DND-41 (cell line): ENCODE measurements around the gene PHYH.

Experiments
- ATAC-seq: fragments of 200-7000 bp; cut with Tn5 transposase; 3 replicates; pipeline ENCODE4 v1.9.1; 2021; ENCODE audit warnings: low read depth; ENCODE audit not compliant: insufficient read depth
- DNase-seq: peaks from one replicate; pipeline ENCODE4 v3.0.0-alpha.2; 2020
- H2AFZ ChIP-seq: 2 replicates; pipeline ENCODE4 v1.6.0; 2012; ENCODE audit warnings: low read depth, low read length
- H3K27ac ChIP-seq: 2 replicates; pipeline ENCODE4 v1.5.1; 2012; ENCODE audit warnings: low read length, inconsistent platforms
- H3K27me3 ChIP-seq: fragments of 200-600 bp; sonication (generic); 2 replicates; pipeline ENCODE4 v1.6.0; 2012; ENCODE audit warnings: low read length, mild to moderate bottlenecking, inconsistent platforms; ENCODE audit not compliant: insufficient read depth, poor library complexity
- H3K36me3 ChIP-seq: 2 replicates; pipeline ENCODE4 v1.5.1; 2012; ENCODE audit warnings: low read length, inconsistent platforms; ENCODE audit not compliant: insufficient read depth
- H3K4me1 ChIP-seq: 2 replicates; pipeline ENCODE4 v1.5.1; 2012; ENCODE audit warnings: mild to moderate bottlenecking, low read length; ENCODE audit not compliant: insufficient read depth
- H3K4me2 ChIP-seq: 2 replicates; pipeline ENCODE4 v1.6.0; 2012; ENCODE audit warnings: mild to moderate bottlenecking, moderate library complexity, low read length, inconsistent platforms; ENCODE audit not compliant: insufficient read depth
- H3K4me3 ChIP-seq, 2 experiments: fragments of 200-600 bp in 1 of 2; shearing (Covaris generic) in 1 of 2; 2 replicates each; pipeline ENCODE4 v1.5.1; 2012 to 2016; ENCODE audit warnings: inconsistent platforms in 2 of 2, low read length in 2 of 2, mild to moderate bottlenecking in 2 of 2, low read depth in 1 of 2, moderate library complexity in 1 of 2
- H3K79me2 ChIP-seq: 2 replicates; pipeline ENCODE4 v1.6.0; 2012; ENCODE audit warnings: low read length, inconsistent platforms; ENCODE audit not compliant: insufficient read depth
- H3K9ac ChIP-seq: 2 replicates; pipeline ENCODE4 v1.6.0; 2012; ENCODE audit warnings: low read depth, mild to moderate bottlenecking, inconsistent platforms, low read length, moderate library complexity
- H3K9me3 ChIP-seq: 2 replicates; pipeline ENCODE4 v1.5.1; 2012; ENCODE audit warnings: low read length, moderate library complexity, mild to moderate bottlenecking, inconsistent platforms; ENCODE audit not compliant: insufficient read depth, severe bottlenecking
- H4K20me1 ChIP-seq: 2 replicates; pipeline ENCODE4 v1.6.0; 2012; ENCODE audit warnings: low read length; ENCODE audit not compliant: insufficient read depth
- EZH2 ChIP-seq: IDR thresholded peaks from 3 replicates; pipeline ENCODE4 v1.6.1; 2012; ENCODE audit warnings: borderline replicate concordance, low read depth, mild to moderate bottlenecking, moderate library complexity, low read length, inconsistent platforms; ENCODE audit not compliant: severe bottlenecking
- TF ChIP-seq, protein P1 (sequence below): IDR thresholded peaks from 2 replicates; pipeline ENCODE4 v1.5.1; 2012; ENCODE audit warnings: borderline replicate concordance, low read length, moderate library complexity, mild to moderate bottlenecking; ENCODE audit not compliant: poor library complexity, severe bottlenecking; ENCODE audit errors: extremely low read depth

PHYH gene

DNA sequence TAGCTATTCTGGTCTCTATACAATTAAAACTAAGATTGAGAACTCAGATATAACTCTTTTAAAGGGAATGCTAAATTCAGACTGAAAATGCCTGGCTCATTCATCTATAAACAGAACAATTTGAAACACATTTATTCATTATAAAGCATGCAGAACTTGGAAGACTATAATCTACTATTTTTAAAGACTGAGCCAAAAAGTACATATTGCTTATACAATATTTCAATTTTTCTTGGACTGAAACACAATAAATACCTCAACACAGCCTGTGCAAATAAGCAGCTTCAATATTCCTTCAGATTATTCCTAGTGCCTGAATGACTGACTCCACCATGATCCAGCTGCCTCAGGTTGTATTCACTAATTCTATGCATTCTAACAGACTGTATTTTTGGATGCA lies 15.5 kb upstream of the PHYH start:
- Histone ChIP-seq H4K20me1 (no peaks in the 10 kb centered on the region), H2AFZ (no peak overlapping the region), H3K9me3 (no peaks in the 10 kb centered on the region), H3K4me3 (no peak overlapping the region), H3K27ac (no peak overlapping the region), H3K9ac (no peak overlapping the region), H3K4me2 (no peak overlapping the region), H3K79me2 (no peaks in the 10 kb centered on the region), H3K4me1 (no peaks in the 10 kb centered on the region), H3K27me3 (no peaks in the 10 kb centered on the region), H3K36me3 (peaks cover 20% of the 10 kb centered on the region)
- no peak for ATAC-seq
- no peak for DNase-seq
- TF ChIP-seq, protein P1, sequence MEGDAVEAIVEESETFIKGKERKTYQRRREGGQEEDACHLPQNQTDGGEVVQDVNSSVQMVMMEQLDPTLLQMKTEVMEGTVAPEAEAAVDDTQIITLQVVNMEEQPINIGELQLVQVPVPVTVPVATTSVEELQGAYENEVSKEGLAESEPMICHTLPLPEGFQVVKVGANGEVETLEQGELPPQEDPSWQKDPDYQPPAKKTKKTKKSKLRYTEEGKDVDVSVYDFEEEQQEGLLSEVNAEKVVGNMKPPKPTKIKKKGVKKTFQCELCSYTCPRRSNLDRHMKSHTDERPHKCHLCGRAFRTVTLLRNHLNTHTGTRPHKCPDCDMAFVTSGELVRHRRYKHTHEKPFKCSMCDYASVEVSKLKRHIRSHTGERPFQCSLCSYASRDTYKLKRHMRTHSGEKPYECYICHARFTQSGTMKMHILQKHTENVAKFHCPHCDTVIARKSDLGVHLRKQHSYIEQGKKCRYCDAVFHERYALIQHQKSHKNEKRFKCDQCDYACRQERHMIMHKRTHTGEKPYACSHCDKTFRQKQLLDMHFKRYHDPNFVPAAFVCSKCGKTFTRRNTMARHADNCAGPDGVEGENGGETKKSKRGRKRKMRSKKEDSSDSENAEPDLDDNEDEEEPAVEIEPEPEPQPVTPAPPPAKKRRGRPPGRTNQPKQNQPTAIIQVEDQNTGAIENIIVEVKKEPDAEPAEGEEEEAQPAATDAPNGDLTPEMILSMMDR, result no peak
- TF ChIP-seq EZH2, result no peak

DNA sequence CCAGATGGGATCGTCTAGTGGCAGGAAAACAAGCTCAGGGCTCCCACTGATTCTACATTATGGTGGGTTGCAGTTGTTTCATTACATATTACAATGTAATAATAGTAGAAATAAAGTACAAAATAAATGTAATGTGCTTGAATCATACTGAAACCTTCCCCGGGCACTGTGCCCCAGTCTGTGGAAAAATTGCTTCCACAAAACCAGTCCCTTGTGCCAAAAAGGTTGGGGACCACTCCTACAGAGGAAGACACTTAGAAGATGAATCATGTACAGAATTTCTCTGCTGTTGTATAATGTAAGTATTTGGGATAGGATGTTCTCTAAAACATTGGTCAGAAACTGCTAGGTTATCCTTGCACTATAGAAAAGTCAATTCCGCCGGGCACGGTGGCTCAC lies 11.3 kb upstream of the PHYH start:
- H3K4me2 ChIP-seq, result no peak overlapping the region
- no peaks in the 10 kb centered on the region for H3K9me3 ChIP-seq
- no peaks in the 10 kb centered on the region for H4K20me1 ChIP-seq
- H3K79me2 ChIP-seq, result no peaks in the 10 kb centered on the region
- H3K27ac ChIP-seq, result no peak overlapping the region
- H3K27me3 ChIP-seq, result no peaks in the 10 kb centered on the region
- no peak overlapping the region for H2AFZ ChIP-seq
- DNase-seq (no peak), ATAC-seq (no peak)
- H3K4me1 ChIP-seq, result no peaks in the 10 kb centered on the region
- H3K9ac ChIP-seq, result no peak overlapping the region
- no peak overlapping the region for H3K4me3 ChIP-seq
- H3K36me3 ChIP-seq, result no peaks in the 10 kb centered on the region
- TF ChIP-seq, protein P1, result no peak
- TF ChIP-seq EZH2, result no peak

DNA sequence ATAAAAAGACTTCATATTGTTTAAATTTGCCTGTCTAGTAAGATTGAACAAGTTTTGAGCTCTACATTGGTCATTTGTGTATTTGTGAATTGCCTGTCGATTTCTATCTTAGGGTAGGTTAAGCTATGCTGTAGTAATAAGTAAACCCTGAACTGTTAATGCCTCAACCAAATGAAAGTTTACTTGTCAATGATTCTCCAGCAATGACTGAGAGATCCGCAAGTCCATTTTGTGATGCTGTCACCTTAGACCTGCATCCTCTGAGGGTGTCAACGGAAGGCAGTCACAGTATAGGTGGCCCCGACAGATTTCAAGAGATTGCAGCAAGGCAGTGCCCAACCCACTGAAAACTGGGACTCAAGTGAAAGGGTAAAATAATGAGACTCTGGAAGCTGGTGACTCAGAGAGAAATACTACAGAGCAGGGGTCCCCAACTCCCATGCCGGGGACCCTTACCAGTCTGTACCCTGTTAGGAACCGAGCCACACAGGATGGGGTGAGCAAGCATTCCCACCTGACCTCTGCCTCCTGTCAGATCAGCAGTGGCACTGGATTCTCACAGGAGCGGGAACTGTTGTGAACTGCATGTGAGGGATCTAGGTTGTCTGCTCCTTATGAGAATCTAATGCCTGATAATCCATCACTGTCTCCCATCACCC lies 10.8 kb upstream of the PHYH start:
- Histone ChIP-seq H3K27me3 (no peaks in the 10 kb centered on the region), H3K79me2 (no peaks in the 10 kb centered on the region), H3K4me1 (no peaks in the 10 kb centered on the region), H2AFZ (no peak overlapping the region), H4K20me1 (no peaks in the 10 kb centered on the region), H3K9me3 (no peaks in the 10 kb centered on the region), H3K27ac (no peak overlapping the region), H3K4me2 (no peak overlapping the region), H3K36me3 (no peaks in the 10 kb centered on the region), H3K9ac (no peak overlapping the region), H3K4me3 (no peak overlapping the region)
- ATAC-seq (no peak), DNase-seq (no peak)
- no peak for TF ChIP-seq EZH2
- TF ChIP-seq, protein P1, result no peak

DNA sequence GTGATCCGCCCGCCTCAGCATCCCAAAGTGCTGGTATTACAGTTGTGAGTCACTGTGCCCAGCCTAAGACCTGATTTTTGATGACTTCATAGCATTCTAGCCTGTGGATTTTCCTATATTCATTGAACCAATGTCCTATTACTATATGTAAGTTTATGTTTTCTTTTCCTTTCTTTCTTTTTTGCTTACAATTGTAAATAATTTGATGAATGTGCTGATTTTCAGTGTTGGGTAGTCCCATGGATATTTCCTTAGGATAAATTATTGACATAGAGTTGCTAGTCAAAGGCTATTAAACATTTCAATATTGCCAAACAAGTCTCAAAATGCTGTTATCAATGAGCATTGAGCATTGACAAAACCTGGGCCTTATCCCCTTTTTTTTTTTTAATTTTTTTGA lies 9.9 kb upstream of the PHYH start:
- ATAC-seq (no peak), DNase-seq (no peak)
- no peak overlapping the region for H3K9ac ChIP-seq
- no peaks in the 10 kb centered on the region for H3K79me2 ChIP-seq
- no peak overlapping the region for H2AFZ ChIP-seq
- no peaks in the 10 kb centered on the region for H3K9me3 ChIP-seq
- no peak overlapping the region for H3K27ac ChIP-seq
- H3K4me2 ChIP-seq, result no peak overlapping the region
- no peak overlapping the region for H3K4me3 ChIP-seq
- H4K20me1 ChIP-seq, result no peaks in the 10 kb centered on the region
- H3K27me3 ChIP-seq, result no peaks in the 10 kb centered on the region
- H3K4me1 ChIP-seq, result no peaks in the 10 kb centered on the region
- no peaks in the 10 kb centered on the region for H3K36me3 ChIP-seq
- TF ChIP-seq, protein P1, result no peak
- no peak for TF ChIP-seq EZH2
